AG09309 (cell line): Measurements from ENCODE around the gene TMEM269.

Experiments used
- DNase-seq: peaks from one replicate; pipeline ENCODE4 v3.0.0-alpha.2; 2010; ENCODE audit warnings: low read depth
- H3K4me3 ChIP-seq: 2 replicates; pipeline ENCODE4 v1.5.1; 2011; ENCODE audit warnings: mild to moderate bottlenecking, low read depth, low read length, moderate library complexity; ENCODE audit not compliant: control insufficient read depth
- TF ChIP-seq, protein P1 (sequence below): IDR thresholded peaks from 2 replicates; pipeline ENCODE4 v1.5.1; 2011; ENCODE audit warnings: mild to moderate bottlenecking, low read depth, low read length, inconsistent platforms; ENCODE audit not compliant: insufficient read depth, control insufficient read depth; ENCODE audit errors: missing control alignments

TMEM269 gene

DNA sequence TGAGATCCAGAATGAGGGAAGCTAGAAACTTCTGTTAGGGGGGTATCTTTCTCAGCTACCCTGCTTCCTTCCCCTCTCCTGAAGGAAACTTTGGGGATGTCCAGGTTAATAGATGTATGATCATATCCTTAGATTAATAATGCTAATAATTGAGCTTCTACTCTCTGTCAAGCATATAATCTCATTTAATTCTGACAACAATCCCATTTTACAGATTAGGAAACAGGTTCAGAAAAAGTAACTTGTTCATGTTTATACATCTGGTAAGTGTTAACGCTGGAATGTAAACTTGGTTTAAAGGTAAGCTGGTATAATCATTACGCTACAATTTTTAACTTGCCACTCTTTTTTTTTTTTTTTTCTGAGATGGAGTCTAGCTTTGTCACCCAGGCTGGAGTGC lies 1.7 kb upstream of the TMEM269 start:
- no peak overlapping the region for H3K4me3 ChIP-seq
- no peak for DNase-seq
- TF ChIP-seq, protein P1, sequence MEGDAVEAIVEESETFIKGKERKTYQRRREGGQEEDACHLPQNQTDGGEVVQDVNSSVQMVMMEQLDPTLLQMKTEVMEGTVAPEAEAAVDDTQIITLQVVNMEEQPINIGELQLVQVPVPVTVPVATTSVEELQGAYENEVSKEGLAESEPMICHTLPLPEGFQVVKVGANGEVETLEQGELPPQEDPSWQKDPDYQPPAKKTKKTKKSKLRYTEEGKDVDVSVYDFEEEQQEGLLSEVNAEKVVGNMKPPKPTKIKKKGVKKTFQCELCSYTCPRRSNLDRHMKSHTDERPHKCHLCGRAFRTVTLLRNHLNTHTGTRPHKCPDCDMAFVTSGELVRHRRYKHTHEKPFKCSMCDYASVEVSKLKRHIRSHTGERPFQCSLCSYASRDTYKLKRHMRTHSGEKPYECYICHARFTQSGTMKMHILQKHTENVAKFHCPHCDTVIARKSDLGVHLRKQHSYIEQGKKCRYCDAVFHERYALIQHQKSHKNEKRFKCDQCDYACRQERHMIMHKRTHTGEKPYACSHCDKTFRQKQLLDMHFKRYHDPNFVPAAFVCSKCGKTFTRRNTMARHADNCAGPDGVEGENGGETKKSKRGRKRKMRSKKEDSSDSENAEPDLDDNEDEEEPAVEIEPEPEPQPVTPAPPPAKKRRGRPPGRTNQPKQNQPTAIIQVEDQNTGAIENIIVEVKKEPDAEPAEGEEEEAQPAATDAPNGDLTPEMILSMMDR, result no peak

DNA sequence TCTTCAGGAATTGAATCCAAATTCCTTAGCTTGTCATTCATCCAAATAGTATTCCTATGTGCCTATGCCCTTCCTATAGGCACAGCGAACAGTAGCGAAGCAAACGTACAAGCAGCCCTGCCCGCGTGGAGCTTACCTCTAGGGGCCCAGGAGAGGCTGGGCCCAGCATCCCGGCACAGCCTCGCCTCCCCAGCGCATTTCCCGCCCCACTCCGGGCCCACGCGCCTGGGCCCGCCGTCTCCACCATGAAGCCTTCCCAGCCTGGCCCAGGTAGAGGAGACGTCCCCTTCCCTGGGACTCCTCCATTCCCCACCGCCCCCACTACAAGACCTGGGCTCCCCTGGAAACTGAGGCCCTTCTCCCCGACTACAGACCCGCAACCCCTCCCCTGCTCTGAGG lies 245 bp upstream of the TMEM269 start:
- DNase-seq, result no peak
- H3K4me3 ChIP-seq, result no peak overlapping the region
- TF ChIP-seq, protein P1, result no peak

DNA sequence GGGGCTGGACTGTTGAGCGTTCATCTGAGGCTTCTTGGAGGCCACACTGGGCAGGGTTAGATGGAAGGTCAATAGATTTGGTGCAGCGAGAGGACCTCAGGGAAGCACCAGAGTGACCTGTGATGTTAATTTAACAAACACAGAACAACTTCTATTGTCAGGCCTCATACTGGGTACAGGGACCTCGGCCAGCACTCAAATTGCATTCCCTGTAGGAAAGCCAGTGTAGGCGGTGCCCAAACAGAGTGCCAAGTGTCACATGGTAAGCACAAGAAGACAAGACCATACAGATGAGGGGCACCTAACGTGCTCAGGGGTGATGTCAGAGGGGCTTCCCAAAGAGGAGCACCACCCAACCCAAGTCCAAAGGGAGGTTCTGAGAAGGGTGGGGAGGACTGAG lies 1.3 kb downstream of the TMEM269 start:
- no peak overlapping the region for H3K4me3 ChIP-seq

DNA sequence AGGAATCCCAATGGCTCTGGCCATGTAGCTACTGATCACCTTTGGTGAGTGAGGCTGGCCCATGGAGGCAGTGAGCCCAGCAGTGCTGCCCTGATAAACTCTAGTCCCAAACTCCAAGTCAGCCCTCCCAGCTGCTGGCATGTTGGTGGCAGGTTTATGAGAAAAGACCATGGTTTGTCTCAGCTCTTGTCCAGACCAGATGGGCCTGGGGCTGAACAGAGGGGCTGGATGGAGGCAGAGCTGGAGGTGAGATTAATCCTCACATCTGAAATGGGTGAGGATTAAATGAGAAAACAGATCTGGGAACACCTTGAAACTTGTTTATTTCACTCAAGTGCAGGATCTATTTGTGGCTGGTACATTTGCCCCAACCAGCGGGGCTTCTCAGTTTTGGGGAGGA lies 3.2 kb downstream of the TMEM269 start:
- DNase-seq, result no peak
- TF ChIP-seq, protein P1, result no peak

More for the DNA sequence above, 1.3 kb downstream of the TMEM269 start:
- TF ChIP-seq, protein P1, result no peak
- no peak for DNase-seq

DNA sequence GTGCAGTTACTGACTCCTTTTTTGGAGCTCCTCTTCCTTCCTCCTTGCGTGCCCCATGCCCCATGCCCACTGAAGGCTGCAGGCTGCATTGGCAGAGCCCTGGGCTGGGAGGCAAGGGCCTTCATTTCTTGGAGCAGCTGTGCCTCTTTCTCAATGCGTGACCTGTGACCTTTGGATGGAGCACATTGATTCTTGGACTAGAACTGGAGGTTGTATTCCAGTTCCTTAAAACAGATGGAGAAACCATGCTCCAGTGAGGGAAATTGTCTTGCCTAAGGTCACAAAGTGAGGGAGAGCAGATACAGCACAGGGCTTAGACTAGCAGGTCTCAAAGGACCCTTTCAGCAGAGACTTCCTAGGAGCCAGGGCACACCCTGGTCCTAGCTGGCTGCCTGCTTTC lies 9.0 kb downstream of the TMEM269 start:
- no peak overlapping the region for H3K4me3 ChIP-seq
- DNase-seq, result no peak
- TF ChIP-seq, protein P1, result no peak

More for the DNA sequence above, 3.2 kb downstream of the TMEM269 start:
- H3K4me3 ChIP-seq, result no peak overlapping the region

DNA sequence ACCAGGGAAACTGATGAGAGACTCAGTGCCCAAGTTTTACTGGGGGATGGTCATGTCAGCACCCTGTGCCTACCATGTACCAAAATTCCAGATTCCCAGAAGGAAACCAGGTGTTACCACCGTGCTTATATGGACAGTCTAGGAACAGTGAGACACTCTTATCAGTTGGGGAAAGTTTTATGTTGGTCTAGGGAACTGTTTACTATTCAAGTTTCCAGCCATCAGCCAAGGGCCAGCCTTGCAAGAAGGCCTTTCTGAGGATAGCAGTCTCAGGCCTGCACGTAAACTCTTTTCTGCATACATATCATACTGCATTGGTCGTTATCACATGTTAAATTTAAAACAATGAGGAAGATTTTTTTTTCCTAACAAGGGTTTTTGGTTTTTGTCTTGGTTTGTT lies 12.6 kb downstream of the TMEM269 start:
- no peak for DNase-seq
- TF ChIP-seq, protein P1, result no peak
- H3K4me3 ChIP-seq, result no peak overlapping the region

DNA sequence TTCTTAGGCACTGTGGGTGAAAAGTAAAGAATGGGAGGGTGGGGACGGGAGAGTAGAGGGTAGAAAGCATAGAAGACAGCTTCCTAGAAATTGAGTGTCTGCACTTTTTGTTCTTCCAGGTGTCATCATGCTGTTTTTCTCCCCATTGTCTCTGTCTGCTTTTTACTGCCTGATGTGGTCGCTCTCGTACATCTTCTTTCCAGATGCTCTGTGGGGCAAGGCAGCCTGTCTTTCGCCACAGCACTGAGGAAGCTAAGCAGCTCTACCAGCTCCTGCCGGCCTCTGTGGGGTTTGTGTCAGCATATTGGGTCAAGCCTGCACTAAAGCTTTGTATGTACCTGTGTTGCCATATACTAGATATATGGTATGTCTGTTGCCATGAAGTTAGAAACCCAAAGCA lies 13.2 kb downstream of the TMEM269 start:
- TF ChIP-seq, protein P1, result no peak
- DNase-seq, result no peak
- H3K4me3 ChIP-seq, result no peak overlapping the region
